HEK293 (cell line): ENCODE results near the gene PSMC3.
A peak's percentile ranks its signal among the peaks of the same experiment; 100 is the strongest.

Experiments used
- CTCF ChIA-PET: fragments of 350-600 bp; formaldehyde crosslinking; extraction: SDS; loops from one replicate; lab custom pipeline; 2021; ENCODE audit warnings: antibody characterized with exemption; lab: Yijun Ruan, JAX
- POLR2A ChIA-PET: fragments of 300-600 bp; formaldehyde crosslinking; extraction: SDS; loops from one replicate; lab custom pipeline; 2020; ENCODE audit warnings: antibody characterized with exemption, inconsistent platforms; lab: Yijun Ruan, JAX
- H3K27ac ChIP-seq: fragments of 200-500 bp; sonication (Bioruptor generic); 2 replicates; pipeline ENCODE4 v1.5.1; 2014; ENCODE audit warnings: low read depth, low read length, control low read depth, inconsistent platforms; ENCODE audit errors: extremely low read depth
- H3K36me3 ChIP-seq, 2 experiments: fragments of 200-500 bp in 1 of 2; sonication (Bioruptor generic) in 1 of 2; 1 replicate in 1 of 2; 2 replicates in 1 of 2; pipeline ENCODE4 v1.5.1; 2014 to 2017; ENCODE audit warnings: inconsistent platforms in 2 of 2, low read length in 2 of 2; ENCODE audit not compliant: control insufficient read depth in 2 of 2, insufficient read depth in 1 of 2
- H3K4me1 ChIP-seq: fragments of 200-500 bp; sonication (Bioruptor generic); 2 replicates; pipeline ENCODE4 v1.5.1; 2014; ENCODE audit warnings: mild to moderate bottlenecking, low read length, inconsistent platforms; ENCODE audit not compliant: control insufficient read depth, insufficient read depth
- H3K4me3 ChIP-seq: 2 replicates; pipeline ENCODE4 v1.5.1; 2011; ENCODE audit warnings: low read depth, mild to moderate bottlenecking, control low read depth, low read length, moderate library complexity
- H3K9me3 ChIP-seq: fragments of 200-500 bp; sonication (Bioruptor generic); 2 replicates; pipeline ENCODE4 v1.5.1; 2014; ENCODE audit warnings: low read depth, low read length, inconsistent platforms; ENCODE audit not compliant: control insufficient read depth, insufficient read depth
- GLI2 ChIP-seq: fragments of 450-650 bp; formaldehyde crosslinking; IDR thresholded peaks from 2 replicates; pipeline ENCODE4; 2017; ENCODE audit warnings: missing biosample characterization, missing genetic modification characterization, low read depth, borderline replicate concordance
- KLF1 ChIP-seq: fragments of 450-650 bp; formaldehyde crosslinking; IDR thresholded peaks from 2 replicates; pipeline ENCODE4 v1.5.1; 2016; ENCODE audit warnings: missing biosample characterization, missing genetic modification characterization
- SCRT1 ChIP-seq: fragments of 450-650 bp; formaldehyde crosslinking; IDR thresholded peaks from 2 replicates; pipeline ENCODE4 v1.5.1; 2016; ENCODE audit warnings: missing biosample characterization, missing genetic modification characterization, borderline replicate concordance
- SETDB1 ChIP-seq: IDR thresholded peaks from one replicate; pipeline ENCODE4 v1.6.1; 2017; ENCODE audit warnings: mild to moderate bottlenecking, low read length, moderate library complexity, mixed read lengths; ENCODE audit not compliant: insufficient read length
- ZBTB8A ChIP-seq: fragments of 450-650 bp; formaldehyde crosslinking; IDR thresholded peaks from 2 replicates; pipeline ENCODE4 v1.5.1; 2016; ENCODE audit warnings: missing biosample characterization, missing genetic modification characterization
- ZFP37 ChIP-seq: fragments of 450-650 bp; formaldehyde crosslinking; IDR thresholded peaks from 2 replicates; pipeline ENCODE4 v1.5.1; 2016; ENCODE audit warnings: missing biosample characterization, missing genetic modification characterization
- ZNF121 ChIP-seq: fragments of 450-650 bp; formaldehyde crosslinking; IDR thresholded peaks from 2 replicates; pipeline ENCODE4 v1.5.1; 2016; ENCODE audit warnings: missing biosample characterization, missing genetic modification characterization
- ZNF138 ChIP-seq: fragments of 450-650 bp; formaldehyde crosslinking; IDR thresholded peaks from 2 replicates; pipeline ENCODE4 v1.5.1; 2016; ENCODE audit warnings: missing biosample characterization, missing genetic modification characterization, borderline replicate concordance
- ZNF140 ChIP-seq: fragments of 450-650 bp; formaldehyde crosslinking; IDR thresholded peaks from 2 replicates; pipeline ENCODE4 v1.5.1; 2016; ENCODE audit warnings: missing biosample characterization, missing genetic modification characterization
- ZNF157 ChIP-seq: fragments of 450-650 bp; formaldehyde crosslinking; IDR thresholded peaks from 2 replicates; pipeline ENCODE4 v1.5.1; 2016; ENCODE audit warnings: missing biosample characterization, missing genetic modification characterization
- ZNF16 ChIP-seq: fragments of 450-650 bp; formaldehyde crosslinking; IDR thresholded peaks from 2 replicates; pipeline ENCODE4 v1.5.1; 2016; ENCODE audit warnings: low read depth, missing biosample characterization, missing genetic modification characterization
- ZNF350 ChIP-seq: fragments of 450-650 bp; formaldehyde crosslinking; IDR thresholded peaks from 2 replicates; pipeline ENCODE4 v1.5.0; 2017; ENCODE audit warnings: missing biosample characterization, mild to moderate bottlenecking, missing genetic modification characterization
- ZNF404 ChIP-seq: fragments of 450-650 bp; formaldehyde crosslinking; IDR thresholded peaks from 2 replicates; pipeline ENCODE4 v1.5.1; 2017; ENCODE audit warnings: missing biosample characterization, missing genetic modification characterization
- ZNF610 ChIP-seq: fragments of 450-650 bp; formaldehyde crosslinking; IDR thresholded peaks from 2 replicates; pipeline ENCODE4 v1.5.1; 2016; ENCODE audit warnings: missing biosample characterization, missing genetic modification characterization, borderline replicate concordance
- ZNF623 ChIP-seq: fragments of 450-650 bp; formaldehyde crosslinking; IDR thresholded peaks from 2 replicates; pipeline ENCODE4 v1.5.1; 2016; ENCODE audit warnings: missing biosample characterization, missing genetic modification characterization
- ZNF747 ChIP-seq: fragments of 450-650 bp; formaldehyde crosslinking; IDR thresholded peaks from 2 replicates; pipeline ENCODE4 v1.5.1; 2016; ENCODE audit warnings: missing biosample characterization, missing genetic modification characterization
- ZNF768 ChIP-seq: fragments of 450-650 bp; formaldehyde crosslinking; IDR thresholded peaks from 2 replicates; pipeline ENCODE4 v1.5.1; 2018; ENCODE audit warnings: missing biosample characterization, mild to moderate bottlenecking, missing genetic modification characterization
- TF ChIP-seq, protein P1 (sequence below): fragments of 450-650 bp; formaldehyde crosslinking; IDR thresholded peaks from 2 replicates; pipeline ENCODE4 v1.5.1; 2016; ENCODE audit warnings: missing biosample characterization, missing genetic modification characterization
- TF ChIP-seq, protein P2 (sequence below): fragments of 450-650 bp; formaldehyde crosslinking; optimal IDR thresholded peaks from 2 replicates; pipeline ENCODE3; 2016; ENCODE audit warnings: missing biosample characterization, mild to moderate bottlenecking, missing genetic modification characterization
- TF ChIP-seq, protein P3 (sequence below): fragments of 450-650 bp; formaldehyde crosslinking; IDR thresholded peaks from 2 replicates; pipeline ENCODE4 v1.5.1; 2016; ENCODE audit warnings: missing biosample characterization, missing genetic modification characterization
- TF ChIP-seq, protein P4 (sequence below): fragments of 450-650 bp; formaldehyde crosslinking; IDR thresholded peaks from 2 replicates; pipeline ENCODE4 v1.5.1; 2016; ENCODE audit warnings: missing biosample characterization, missing genetic modification characterization

PSMC3 gene

DNA sequence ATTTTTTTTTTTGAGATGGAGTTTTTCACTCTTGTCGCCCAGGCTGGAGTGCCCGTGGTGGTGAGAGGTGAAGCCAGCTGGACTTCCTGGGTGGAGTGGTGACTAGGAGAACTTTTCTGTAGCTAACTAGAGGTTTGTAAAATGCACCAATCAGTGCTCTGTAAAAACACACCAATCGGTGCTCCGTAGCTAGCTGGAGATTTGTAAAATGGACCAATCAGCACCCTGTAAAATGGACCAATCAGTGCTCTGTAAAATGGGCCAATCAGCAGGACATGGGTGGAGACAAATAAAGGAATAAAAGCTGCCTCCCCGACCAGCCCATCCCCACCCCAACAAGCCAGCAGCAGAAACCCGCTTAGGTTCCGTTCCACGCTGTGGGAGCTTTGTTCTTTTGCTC, 27.1 kb upstream of the PSMC3 start:
- Histone ChIP-seq H3K27ac (no peak overlapping the region), H3K4me1 (no peaks in the 10 kb centered on the region), H3K36me3 (no peaks in the 10 kb centered on the region), H3K4me3 (no peak overlapping the region), H3K9me3 (no peaks in the 10 kb centered on the region)
- ChIA-PET POLR2A (interaction anchor here (0.6 kb wide), 1 partner anchor 40 kb away, joined by 8 read pairs; no protein-coding TSS in a partner anchor), CTCF (interaction anchor here (0.5 to 4.5 kb wide), 15 partner anchors 10 to 401 kb away, joined by 3 to 36 read pairs (median 3); partner anchors contain the start of genes NR1H3 and PSMC3)
- TF ChIP-seq ZNF140 (tag by site-specific recombination) (no peak), ZNF138 (tag by site-specific recombination) (no peak), ZNF350 (tag by site-specific recombination) (no peak), ZNF157 (no peak), ZNF121 (no peak), KLF1 (tag by site-specific recombination) (no peak), ZFP37 (no peak), ZNF404 (tag by site-specific recombination) (no peak), GLI2 (tag by site-specific recombination) (no peak), ZNF16 (no peak), ZBTB8A (no peak), ZNF747 (no peak)
- TF ChIP-seq, protein P1, sequence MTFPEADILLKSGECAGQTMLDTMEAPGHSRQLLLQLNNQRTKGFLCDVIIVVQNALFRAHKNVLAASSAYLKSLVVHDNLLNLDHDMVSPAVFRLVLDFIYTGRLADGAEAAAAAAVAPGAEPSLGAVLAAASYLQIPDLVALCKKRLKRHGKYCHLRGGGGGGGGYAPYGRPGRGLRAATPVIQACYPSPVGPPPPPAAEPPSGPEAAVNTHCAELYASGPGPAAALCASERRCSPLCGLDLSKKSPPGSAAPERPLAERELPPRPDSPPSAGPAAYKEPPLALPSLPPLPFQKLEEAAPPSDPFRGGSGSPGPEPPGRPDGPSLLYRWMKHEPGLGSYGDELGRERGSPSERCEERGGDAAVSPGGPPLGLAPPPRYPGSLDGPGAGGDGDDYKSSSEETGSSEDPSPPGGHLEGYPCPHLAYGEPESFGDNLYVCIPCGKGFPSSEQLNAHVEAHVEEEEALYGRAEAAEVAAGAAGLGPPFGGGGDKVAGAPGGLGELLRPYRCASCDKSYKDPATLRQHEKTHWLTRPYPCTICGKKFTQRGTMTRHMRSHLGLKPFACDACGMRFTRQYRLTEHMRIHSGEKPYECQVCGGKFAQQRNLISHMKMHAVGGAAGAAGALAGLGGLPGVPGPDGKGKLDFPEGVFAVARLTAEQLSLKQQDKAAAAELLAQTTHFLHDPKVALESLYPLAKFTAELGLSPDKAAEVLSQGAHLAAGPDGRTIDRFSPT (tag by site-specific recombination) = no peak
- TF ChIP-seq, protein P2, sequence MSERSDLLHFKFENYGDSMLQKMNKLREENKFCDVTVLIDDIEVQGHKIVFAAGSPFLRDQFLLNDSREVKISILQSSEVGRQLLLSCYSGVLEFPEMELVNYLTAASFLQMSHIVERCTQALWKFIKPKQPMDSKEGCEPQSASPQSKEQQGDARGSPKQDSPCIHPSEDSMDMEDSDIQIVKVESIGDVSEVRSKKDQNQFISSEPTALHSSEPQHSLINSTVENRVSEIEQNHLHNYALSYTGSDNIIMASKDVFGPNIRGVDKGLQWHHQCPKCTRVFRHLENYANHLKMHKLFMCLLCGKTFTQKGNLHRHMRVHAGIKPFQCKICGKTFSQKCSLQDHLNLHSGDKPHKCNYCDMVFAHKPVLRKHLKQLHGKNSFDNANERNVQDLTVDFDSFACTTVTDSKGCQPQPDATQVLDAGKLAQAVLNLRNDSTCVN (tag by site-specific recombination) = no peak
- TF ChIP-seq, protein P3, sequence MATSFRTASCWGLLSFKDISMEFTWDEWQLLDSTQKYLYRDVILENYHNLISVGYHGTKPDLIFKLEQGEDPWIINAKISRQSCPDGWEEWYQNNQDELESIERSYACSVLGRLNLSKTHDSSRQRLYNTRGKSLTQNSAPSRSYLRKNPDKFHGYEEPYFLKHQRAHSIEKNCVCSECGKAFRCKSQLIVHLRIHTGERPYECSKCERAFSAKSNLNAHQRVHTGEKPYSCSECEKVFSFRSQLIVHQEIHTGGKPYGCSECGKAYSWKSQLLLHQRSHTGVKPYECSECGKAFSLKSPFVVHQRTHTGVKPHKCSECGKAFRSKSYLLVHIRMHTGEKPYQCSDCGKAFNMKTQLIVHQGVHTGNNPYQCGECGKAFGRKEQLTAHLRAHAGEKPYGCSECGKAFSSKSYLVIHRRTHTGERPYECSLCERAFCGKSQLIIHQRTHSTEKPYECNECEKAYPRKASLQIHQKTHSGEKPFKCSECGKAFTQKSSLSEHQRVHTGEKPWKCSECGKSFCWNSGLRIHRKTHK (tag by site-specific recombination) = no peak

DNA sequence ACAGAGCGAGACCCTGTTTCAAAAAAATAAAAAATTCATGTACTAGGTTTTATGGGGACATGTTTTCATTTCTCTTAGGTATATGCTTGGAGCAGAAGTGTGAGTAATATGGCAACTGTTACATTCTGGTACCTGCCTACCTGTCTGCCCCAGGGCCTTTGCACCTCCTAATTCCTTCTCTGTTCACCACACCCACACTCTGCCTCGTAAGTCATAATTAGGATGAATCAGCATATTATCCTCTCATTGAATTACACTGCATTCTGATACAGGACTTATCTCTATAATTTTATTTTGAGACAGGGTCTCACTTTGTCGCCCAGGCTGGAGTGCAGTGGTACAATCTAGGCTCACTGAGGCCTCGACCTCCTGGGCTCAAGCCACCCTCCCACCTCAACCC, 25.8 kb upstream of the PSMC3 start:
- TF ChIP-seq SCRT1 (tag by site-specific recombination) (no peak), SETDB1 (no peak), ZNF768 (no peak), ZNF623 (tag by site-specific recombination) (peak; percentile 93), ZNF610 (tag by site-specific recombination) (no peak)
- TF ChIP-seq, protein P4, sequence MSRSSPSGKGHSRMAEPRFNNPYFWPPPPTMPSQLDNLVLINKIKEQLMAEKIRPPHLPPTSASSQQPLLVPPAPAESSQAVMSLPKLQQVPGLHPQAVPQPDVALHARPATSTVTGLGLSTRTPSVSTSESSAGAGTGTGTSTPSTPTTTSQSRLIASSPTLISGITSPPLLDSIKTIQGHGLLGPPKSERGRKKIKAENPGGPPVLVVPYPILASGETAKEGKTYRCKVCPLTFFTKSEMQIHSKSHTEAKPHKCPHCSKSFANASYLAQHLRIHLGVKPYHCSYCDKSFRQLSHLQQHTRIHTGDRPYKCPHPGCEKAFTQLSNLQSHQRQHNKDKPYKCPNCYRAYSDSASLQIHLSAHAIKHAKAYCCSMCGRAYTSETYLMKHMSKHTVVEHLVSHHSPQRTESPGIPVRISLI = no peak
- TF ChIP-seq, all 188 proteins: peak for 1
- CTCF ChIA-PET = interaction anchor here (2.6 to 4.5 kb wide), 2 partner anchors 8 to 79 kb away, joined by 12 to 36 read pairs; no protein-coding TSS in a partner anchor
- Histone ChIP-seq H3K27ac (no peak overlapping the region), H3K4me1 (no peaks in the 10 kb centered on the region), H3K9me3 (no peaks in the 10 kb centered on the region), H3K4me3 (no peak overlapping the region), H3K36me3 (no peaks in the 10 kb centered on the region)
- POLR2A ChIA-PET = no interaction called here
